Posterior vena cava (tissue), 2 donors: Measurements from ENCODE around the gene NAT9. TPM values are rescaled to one million over a fixed set of nuclear protein-coding genes. Genes with fewer than 3 reads are reported as not detected.

Experiments used
- DNase-seq: peaks from one replicate; pipeline ENCODE4 v3.0.0-alpha.2; 2020; ENCODE audit warnings: low spot score
- intact Hi-C, 2 donors: fragments of 100-400 bp; cut with DNase I; formaldehyde crosslinking; loops; one replicate each; pipeline versions ENCODE4 v1.14.1 to v1.14.2; 2022 to 2023
- total RNA-seq, 2 donors: library from RNA; stranded (reverse); fragmentation: NEBNext Ultra II Directional; extraction: Animal tissue kit (Norgen Biotek cat#: 25700); gene quantifications; one replicate each; pipeline ENCODE4 v1.2.1, GENCODE V29; 2021
- donor health status: DM: yes; HTN: yes; CAD: no.
- donor health status: DM: yes; HTN: yes; CAD: no.

Gene NAT9
- total RNA-seq, 2 donors from 2014 or later: 26.8 to 31.7 TPM

DNA sequence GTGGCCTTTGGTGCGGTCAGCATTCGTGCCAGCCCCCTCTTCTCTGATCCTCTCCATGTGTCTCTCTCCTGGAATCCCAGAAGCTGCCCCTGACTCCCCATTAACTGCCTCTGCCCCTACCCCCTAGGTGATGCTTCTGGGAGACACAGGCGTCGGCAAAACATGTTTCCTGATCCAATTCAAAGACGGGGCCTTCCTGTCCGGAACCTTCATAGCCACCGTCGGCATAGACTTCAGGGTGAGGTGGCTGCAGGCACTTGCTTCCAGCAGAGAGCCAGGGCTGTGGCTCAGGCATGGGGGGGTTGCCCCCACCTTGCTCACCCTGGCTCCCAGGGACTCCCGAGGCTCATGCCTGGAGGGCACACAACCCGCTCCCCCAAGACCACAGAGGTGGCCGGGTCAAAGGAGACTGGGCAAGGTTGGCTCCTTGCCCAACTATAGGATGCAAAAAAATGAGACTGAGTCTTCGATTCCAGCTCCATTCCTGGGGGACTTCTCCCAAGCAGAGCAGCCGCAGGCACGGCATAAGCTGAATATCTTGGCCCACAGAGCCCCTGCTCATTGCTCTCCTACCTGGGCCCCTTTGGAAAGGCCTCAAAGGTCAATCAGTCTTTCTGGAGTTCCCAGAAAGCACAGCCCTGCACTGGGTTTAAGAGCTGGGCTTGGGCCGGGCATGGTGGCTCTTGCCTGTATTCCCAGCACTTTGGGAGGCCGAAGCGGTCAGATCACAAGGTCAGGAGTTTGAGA is 35.3 kb downstream of the NAT9 start:
- DNase-seq: no peak
- intact Hi-C loops: loop anchor here in 1 of 2 donors (5.0 kb wide), 1 partner anchor 121 kb away; no protein-coding TSS in a partner anchor

DNA sequence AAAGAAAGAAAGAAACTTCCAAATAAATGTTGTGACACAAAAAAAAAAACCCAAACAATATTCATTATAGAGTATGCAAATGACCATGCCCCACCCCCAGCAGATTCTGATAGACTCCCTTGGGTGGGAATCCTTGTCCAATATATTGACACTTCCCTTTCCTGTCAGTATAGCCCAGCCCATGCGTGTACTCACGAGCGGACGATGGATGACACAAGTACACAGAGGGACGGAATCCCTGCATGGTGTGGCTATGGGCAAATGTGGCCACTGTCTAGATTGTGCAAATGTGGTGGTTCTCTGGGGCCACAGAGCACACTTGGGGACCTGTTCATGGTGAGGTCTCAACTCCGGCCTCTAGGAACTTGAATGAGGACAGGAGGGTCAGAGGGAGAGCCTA is 36.0 kb downstream of the NAT9 start:
- intact Hi-C loops: loop anchor here in 1 of 2 donors (5.0 kb wide), 1 partner anchor 122 kb away; no protein-coding TSS in a partner anchor
- DNase-seq: no peak

DNA sequence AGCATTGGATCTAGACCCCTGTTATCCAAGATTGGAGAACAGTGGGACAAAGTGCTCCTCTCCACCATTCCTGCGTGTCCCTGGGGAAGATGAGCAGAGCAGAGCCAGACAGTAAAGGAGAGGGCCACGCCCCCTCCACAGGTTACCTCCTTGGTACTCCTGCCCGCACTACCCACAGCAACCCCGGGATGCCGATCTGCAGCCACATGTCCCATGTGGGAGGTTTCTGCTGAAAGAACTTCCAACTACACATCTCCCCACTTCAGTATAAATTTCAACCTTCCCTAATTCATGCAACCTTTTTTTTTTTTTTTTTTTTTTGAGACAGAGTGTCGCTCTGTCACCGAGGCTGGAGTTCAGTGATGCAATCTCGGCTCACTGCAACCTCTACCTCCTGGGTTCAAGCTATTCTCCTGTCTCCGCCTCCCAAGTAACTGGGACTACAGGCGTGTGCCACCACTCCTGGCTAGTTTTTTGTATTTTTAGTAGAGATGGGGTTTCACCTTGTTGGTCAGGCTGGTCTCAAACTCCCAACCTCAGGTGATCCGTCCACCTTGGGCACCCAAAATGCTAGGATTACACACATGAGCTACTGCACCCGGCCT is 36.8 kb downstream of the NAT9 start:
- intact Hi-C loops: no loop called here
- no peak for DNase-seq

DNA sequence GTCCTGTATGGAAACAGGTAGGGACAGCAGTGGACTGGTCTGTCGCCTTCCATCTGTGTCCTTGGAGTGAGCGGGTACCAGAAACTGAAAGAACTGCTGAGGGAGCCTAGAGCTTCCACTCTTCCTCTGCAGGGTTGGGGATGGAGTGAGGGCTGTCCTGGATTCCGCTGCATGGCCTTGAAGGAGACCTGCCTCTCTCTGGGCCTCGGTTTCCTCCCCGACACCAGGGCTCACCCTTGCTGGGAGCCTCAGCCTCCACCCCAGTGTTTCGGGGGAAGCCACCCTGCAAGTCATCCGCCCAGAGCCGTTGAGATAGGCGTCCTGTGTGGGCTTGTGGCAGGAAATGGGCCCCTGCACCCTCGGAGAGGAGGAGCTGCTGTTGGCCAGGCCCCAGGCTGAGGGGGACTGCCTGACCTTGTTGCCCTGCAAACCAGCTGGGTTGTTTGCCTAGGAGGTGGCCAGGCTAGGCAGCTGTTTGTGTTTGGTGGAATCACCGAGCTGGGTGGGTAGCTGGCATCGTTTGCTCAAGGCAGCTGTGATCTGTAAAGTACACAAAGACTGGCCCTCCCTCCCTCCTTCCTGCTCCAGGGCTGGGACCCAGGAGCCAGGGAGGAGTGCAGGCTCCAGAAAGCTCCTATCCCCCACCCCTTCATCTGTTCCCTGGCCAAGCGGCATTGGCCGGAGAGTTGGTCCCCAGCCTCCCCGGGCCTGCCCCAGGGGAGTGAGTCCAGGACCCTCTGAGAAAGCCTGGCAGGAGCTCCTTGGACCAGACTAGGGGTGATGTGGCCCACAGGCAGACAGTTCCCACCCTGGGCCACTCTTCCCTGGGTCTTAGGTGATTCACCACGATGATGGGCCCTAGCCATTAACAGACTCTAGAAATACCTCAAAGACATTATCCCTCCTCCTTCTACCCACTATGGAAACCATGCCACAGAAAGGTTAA is 37.8 kb downstream of the NAT9 start:
- intact Hi-C loops: no loop called here
- no peak for DNase-seq

DNA sequence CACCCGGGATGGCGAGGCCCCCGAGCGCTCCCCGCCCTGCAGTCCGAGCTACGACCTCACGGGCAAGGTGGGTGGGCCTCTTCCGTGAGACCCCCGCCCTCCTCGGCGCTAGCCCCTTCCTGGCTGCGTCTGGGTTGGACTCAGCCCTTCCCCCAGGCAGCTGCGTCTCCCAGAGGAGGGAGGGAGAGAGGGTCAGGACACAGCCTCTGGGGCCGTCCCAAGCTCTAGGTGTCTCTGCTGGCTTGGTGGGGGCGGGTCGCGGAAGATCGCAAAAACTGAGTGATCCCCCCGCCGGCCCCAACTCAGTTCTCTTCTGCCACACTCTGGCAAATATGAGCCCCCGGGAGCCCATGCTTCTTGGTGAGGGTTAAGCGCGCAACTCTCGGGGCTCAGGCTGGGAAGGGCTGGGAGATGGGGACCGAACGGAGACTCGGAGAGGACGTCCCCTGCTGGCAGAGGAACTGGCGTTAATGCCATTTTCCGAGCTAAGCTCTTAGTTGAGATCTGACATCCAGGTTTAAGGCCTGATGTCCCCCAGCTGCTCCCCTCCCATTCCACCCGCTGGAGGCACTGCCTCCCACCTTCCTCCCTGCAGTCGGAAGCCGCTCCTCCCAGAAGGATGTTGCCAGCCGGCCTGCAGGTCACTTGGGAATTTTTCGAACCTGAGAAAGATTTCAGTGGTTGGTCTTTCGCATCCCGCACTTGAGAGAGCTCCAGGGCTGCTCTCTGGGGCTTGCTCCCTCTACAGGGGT is 38.7 kb downstream of the NAT9 start:
- intact Hi-C loops: no loop called here
- DNase-seq: no peak

DNA sequence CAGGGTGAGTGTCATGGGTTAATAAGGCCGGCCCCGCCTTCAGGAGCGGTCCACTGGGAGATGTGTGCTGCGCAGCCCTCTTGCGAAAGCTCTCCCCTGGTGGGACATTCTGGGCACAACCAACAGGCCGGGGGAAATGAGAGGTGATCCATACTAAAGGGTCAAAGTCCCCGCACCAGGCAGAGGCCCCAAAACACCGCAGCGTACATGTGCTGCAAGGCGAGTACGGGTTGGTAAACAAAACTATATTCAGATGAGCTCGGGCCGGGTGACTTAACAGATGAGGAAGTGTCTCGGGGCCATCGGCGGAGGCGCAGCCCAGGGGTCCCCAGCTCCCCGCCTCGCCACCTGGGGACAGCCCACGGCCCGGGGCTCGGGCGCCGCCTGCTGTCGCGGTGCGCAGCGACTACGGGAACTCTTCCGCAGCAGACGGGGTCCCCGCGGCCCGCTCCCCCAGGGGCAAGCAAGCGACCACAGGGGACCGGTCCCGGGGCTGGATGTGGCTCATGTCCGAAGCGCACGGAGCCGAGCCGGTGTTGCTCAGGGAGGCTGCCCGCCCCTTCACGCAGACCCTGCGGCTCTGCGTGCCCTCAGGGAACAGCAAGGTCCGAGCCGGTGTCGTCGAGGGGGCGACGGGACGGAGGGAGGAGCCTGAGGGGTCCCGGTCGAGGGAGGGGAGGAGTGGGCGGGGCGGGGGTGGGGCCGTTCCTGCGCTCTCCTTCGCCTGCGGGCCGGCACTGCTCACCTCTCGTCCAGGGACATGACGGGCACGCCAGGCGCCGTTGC is 39.4 kb downstream of the NAT9 start, which contains the start of gene RAB37:
TSS of gene RAB37 (plus strand) at position 744 of the 786 bp plus-strand sequence. CDS start at position 761, 17 bp downstream.
- intact Hi-C loops: no loop called here
- no peak for DNase-seq

DNA sequence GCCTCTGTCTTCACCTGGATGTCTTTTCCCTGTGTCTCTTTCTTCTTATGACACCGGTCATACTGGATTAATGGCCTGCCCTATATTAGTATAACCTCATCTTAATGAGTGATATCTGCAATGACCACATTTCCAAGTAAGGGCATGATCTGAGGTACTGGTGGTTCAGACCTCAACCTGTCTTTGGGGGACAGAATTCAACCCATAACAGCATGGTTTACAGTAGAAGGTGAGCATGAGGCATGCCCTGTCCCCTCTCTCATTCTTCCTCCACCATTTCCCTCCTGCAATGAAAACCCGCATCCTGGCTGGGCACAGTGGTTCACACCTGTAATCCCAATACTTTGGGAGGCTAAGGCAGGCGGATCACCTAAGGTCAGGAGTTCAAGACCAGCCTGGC is 41.9 kb downstream of the NAT9 start:
- intact Hi-C loops: no loop called here

DNA sequence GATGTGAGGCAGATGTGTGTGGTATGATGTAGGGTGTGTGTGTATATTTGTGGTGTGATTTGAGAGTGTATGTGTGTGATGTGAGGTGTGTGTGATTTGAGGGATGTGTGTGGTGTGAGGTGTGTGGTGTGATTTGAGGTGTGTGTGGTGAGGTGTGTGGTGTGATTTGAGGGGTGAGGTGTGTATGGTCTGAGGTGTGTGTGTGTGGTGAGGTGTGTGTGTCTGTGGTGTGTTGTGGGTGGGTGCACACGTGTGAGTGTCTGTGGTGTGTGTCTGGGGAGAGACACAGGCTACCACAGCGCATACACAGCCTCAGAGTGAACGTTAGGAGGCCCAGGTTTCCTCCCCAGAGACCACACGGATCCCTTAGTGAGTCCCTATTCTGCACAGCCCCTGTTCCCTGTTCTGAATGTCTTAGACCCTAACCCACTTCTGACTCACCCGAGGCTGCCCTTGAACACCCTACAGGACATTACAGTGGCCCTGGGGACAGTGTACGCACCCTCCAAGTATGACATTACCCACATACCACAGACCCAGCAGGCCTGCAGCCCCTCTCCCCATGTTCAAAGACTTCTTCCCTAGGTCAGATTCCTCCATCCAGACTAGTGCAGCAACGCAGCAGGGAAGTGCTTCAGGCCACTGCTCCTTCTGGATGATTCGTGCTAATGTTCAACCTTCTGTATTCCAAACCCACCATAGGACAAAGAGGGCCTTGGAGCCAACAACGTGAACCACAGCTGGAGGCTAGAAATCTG is 42.6 kb downstream of the NAT9 start:
- intact Hi-C loops: no loop called here
- no peak for DNase-seq

More for the DNA sequence above, 41.9 kb downstream of the NAT9 start:
- no peak for DNase-seq

DNA sequence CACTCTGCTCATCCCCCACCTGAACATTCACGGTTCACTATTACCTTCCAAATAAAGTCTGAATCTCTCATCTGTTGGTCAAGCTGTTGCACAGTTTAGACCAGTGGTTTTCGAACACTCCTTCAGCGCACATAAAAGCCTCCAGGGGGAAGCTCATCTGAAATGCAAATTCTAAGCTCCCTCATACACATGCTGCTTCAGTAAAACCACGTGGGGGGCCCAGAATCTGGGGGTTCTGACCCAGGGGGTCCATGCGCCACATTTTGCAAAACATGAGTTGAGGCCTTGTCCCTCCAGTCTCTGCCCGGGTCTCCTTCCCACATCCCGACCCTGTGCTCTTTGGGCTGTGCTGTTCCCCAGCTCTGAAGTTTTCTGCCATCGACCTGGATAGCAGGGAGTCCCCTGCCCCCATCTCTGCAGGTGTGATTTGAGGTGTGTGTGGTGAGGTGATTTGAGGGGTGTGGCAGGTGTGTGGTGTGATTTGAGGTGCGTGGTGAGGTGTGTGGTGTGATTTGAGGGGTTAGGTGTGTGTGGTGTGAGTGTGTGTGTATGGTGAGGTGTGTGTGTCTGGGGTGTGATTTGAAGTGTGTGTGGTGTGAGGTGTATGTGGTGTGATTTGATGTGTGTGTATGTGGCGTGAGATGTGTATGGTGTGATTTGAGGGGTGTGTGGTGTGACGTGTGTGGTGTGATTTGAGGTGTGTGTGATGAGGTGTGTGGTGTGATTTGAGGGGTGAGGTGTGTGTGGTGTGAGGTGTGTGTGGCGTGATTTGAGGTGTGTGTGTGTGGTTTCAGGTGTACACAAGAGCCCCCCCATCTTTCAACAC is 43.9 kb downstream of the NAT9 start:
- DNase-seq: no peak
- intact Hi-C loops: no loop called here

DNA sequence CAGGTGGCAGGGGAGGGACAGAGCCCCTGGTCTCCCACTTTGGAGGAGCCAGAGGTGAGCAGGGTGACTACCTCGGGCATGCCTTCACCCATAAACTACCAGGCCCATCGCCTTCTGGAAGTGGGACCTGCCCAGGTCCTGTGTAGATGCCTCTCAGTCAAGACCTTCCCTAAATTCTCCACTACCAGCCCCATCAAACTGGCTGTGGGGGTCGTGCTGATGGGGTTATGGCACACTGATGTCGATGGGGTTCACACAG is 44.9 kb downstream of the NAT9 start:
- intact Hi-C loops: no loop called here
- DNase-seq: no peak

DNA sequence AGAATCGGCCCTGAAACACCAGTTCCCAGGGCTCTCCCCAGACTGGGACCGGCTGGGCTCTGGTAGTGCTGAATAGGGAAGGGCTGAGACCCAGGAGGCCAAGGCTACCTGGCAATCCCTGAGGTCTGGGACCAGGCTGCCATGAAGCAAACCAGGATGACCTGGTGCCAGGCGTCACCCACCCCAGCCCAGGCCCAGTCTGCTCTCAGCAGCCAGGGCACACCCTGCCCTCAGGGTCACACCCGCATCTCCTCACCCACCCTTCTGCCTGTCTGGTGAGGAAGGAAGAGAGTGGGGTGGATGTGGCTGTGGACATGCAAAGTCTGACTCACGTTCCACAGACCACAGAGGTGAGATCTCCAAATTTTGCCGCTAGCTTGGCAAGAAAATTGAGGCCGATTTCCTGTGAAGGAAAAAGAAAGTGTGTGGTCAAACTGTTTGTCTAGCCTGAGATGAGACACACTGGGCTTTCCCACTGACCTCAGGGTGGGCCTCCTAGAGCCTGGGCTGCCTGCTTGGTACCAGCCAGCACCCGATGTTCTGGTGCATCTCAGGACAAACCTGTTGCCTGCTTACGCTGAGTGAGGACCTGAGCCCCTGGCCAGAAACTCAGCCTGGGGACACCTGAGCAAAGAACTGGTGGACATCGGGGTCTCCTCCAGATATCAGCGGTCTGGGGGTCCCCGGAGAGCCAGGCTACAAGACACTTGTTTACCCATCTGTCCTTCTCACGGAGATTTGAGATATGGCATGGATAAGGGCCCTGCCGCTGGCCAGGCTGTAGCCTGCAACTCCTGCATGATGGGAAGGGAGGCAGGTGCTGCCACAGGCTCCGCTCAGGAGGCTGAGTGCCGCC is 45.4 kb downstream of the NAT9 start:
- DNase-seq: peak; percentile 78
- intact Hi-C loops: no loop called here

DNA sequence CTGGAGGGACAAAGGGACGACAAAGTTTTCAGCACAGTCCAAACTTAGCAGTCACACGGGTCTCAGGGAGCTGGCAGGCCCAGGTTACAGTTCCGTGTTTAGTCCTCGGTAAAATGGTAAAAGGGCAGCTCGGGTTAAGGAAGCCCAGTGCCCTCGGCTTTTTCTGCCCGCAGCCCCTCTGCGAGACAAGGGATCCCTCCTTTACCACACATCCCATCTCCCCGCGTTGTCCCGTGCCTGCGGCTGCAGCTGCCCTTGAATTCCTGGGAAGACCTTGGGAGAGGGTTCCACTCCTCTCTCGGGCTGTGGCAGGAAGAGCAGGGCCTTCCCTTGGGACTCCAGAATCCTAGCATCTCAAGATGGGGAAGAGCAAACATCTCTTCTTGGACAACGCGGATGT is 46.3 kb downstream of the NAT9 start:
- intact Hi-C loops: no loop called here
- DNase-seq: peak; percentile 54

DNA sequence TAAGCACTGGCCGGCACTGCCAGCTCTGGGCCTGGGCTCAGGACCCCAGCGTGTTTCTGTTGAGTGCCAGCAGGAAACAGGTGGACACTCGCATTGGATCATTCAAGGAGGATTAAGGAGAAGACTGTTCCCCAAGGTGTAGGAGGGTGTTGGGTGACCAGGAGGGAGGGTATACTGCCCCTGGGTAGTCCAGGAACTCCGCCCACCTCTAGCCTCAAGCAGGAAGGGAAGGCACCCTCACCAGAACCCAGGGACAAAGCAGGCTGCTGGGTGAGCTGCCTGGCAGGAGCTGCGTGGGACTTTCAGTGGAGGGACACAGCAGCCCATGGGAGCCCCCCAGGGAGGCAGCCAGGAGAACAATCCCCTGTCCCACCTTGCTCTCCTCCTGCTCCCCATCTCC is 46.8 kb downstream of the NAT9 start:
- peak; percentile 23 for DNase-seq
- intact Hi-C loops: no loop called here

DNA sequence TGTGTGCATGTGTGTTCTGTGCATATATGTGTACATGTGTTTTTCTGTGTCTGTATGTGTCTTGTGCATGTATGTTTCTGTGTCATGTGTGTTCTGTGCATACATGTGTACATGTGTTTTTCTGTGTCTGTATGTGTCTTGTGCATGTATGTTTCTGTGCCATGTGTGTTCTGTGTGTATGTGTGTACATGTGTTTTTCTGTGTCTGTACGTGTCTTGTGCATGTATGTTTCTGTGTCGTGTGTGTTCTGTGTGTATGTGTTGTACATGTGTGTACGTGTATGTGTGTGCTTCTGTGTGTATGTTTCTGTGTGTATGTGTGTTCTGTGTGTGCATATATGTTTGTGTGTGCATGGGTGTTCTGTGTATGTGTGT is 47.5 kb downstream of the NAT9 start:
- intact Hi-C loops: no loop called here

DNA sequence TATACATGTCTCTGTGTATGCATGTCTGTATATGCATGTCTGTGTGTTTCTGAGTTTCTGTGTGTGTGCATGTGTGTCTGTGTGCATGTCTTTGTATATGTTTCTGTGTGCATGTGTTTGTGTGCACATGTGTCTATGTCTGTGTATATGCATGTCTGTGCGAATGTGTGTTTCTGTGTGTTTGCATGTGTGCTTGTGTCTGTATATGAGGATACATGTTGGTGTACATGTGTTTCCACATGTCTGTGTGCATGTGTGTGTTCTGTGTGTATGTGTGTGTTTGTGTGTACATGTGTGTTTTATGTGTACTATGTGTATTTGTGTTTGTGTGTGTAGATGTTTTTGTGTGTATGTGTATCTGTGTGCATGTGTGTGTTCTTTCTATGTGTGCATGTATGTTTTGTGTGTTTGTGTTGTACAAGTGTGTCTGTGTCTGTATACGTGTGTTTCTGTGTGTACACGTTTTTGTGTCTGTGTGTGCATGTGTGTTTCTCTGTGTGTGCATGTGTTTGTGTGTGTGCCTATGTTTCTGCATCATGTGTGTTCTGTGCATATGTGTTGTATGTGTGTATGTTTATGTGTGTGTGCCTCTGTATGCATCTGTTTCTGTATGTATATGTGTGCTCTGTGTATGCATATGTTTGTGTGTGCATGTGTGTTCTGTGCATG is 48.0 kb downstream of the NAT9 start:
- intact Hi-C loops: no loop called here
- no peak for DNase-seq

More for the DNA sequence above, 47.5 kb downstream of the NAT9 start:
- no peak for DNase-seq

DNA sequence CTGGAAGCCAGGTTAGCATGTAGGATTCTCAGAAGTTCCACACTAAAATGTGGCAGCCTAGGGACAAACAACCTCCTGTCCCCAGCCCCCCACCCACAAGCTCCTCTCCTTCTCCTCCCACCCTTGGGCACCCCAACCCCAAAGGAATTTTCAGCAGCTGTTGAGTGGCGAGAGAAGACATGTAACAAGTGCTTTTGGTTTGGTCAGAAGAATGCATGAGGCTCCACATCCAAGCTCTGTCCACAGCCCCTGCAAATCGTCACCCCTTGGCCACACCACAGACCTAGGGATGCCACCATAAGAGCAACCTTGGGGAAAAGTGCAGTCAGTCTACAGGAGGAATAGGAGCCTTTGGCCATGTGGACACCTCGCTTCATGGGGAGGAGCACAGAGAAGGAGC is 51.0 kb downstream of the NAT9 start:
- intact Hi-C loops: no loop called here
- no peak for DNase-seq
